Vagina (tissue), 2 donors: ENCODE data around the gene ZFX.

Source experiments
- POLR2A ChIP-seq, 2 donors: fragments of 450-650 bp; IDR thresholded peaks; one replicate each; pipeline ENCODE4 v1.6.1; 2017; ENCODE audit warnings: antibody characterized with exemption in 2 of 2, mild to moderate bottlenecking in 2 of 2, moderate library complexity in 2 of 2
- POLR2AphosphoS5 ChIP-seq, 2 donors: sonication (generic); formaldehyde crosslinking; IDR thresholded peaks; one replicate each; pipeline ENCODE4 v1.9.0; 2017; ENCODE audit warnings: antibody characterized with exemption in 2 of 2, mild to moderate bottlenecking in 2 of 2, low read depth in 1 of 2; ENCODE audit not compliant: insufficient read depth in 1 of 2
- TF ChIP-seq, protein P1 (sequence below), 3 experiments: fragments of 450-650 bp in 2 of 3; fragments of 200-600 bp in 1 of 3; sonication (generic) in 1 of 3; IDR thresholded peaks; one replicate each; pipeline ENCODE4 v1.5.1; 2017 to 2019; ENCODE audit warnings: antibody characterized with exemption in 3 of 3, mild to moderate bottlenecking in 2 of 3, moderate library complexity in 2 of 3

DNA sequence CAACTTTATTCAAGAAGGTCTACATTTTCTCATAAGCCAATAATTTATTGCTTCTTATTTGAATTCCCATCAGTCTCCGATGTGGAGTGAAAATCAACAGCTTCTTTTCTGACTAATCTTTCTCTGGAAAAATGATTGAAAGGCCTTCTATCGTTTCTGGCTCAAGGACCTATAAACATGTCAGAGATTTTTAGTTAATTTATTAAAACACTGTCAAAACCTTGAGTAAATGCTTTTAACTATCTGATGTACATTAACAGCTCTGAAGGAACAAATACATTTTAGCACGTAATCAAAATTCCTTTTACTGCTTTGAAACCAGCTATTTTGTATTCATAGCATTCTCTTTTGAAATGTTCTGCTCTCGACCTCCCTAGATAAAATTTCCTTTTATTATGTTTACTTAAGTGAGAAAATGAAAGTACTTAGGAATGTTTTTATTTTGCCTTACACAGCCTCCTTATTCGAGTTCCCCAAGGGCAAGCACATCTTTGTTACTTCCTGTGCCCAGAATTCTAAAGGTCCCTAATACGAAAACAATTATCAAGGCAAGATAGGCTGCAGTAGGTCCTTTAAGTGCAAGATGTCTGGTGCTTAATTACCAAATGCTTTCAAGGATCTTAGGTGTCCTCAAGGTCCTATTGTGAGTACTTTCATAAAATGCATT is 3.1 kb upstream of the ZFX start:
- TF ChIP-seq, protein P1, sequence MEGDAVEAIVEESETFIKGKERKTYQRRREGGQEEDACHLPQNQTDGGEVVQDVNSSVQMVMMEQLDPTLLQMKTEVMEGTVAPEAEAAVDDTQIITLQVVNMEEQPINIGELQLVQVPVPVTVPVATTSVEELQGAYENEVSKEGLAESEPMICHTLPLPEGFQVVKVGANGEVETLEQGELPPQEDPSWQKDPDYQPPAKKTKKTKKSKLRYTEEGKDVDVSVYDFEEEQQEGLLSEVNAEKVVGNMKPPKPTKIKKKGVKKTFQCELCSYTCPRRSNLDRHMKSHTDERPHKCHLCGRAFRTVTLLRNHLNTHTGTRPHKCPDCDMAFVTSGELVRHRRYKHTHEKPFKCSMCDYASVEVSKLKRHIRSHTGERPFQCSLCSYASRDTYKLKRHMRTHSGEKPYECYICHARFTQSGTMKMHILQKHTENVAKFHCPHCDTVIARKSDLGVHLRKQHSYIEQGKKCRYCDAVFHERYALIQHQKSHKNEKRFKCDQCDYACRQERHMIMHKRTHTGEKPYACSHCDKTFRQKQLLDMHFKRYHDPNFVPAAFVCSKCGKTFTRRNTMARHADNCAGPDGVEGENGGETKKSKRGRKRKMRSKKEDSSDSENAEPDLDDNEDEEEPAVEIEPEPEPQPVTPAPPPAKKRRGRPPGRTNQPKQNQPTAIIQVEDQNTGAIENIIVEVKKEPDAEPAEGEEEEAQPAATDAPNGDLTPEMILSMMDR (IDR thresholded peaks at IDR 0.05), result no peak
- TF ChIP-seq POLR2A (IDR thresholded peaks at IDR 0.05) (no peak), POLR2AphosphoS5 (IDR thresholded peaks at IDR 0.05; ENCODE audit: insufficient read depth in 1 of 2, low read depth in 1 of 2) (no peak)
